ELR (cell line): ENCODE data around the gene GALNT18.

ENCODE experiments used
- DNase-seq: peaks from one replicate; pipeline ENCODE4 v3.0.0-alpha.2; 2015; ENCODE audit warnings: low read depth

The GALNT18 gene

DNA sequence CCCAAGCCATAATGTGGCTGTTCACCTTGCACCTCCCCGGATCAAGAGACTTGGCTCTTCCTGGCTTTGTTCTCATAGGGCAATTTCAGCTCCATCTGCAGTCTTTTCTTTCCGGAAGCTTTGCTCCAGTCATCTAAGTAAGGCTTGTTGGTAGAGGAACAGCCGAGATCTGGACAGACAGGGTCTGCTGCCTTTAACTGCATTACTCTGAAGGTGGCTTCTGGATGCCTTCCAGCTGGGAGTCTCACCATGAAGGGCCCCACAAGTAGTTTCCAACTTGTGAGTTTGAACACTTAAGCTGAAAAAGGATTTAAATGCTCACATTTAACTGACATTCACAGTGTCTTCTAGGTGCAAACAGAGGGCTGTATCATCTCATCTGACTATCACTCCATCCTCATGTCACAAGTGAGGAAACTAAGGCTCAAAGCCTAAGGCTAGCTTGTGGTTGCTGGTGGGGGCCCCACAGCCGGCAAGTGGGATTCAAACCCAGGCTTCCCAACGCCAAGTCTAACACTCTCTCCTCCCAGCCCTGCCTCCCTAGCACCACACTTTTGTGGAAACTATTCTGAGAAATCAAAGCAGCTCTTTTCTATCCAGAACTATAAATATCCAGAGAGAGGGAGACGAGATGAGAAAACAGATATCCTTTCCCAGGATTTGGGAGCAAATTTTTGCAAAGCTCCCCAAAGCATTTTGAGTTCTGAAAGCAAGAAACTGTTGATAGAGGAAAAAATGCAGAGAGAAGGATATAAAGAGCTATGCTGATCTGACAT is 58.4 kb downstream of the GALNT18 start:
- DNase-seq, result no peak

DNA sequence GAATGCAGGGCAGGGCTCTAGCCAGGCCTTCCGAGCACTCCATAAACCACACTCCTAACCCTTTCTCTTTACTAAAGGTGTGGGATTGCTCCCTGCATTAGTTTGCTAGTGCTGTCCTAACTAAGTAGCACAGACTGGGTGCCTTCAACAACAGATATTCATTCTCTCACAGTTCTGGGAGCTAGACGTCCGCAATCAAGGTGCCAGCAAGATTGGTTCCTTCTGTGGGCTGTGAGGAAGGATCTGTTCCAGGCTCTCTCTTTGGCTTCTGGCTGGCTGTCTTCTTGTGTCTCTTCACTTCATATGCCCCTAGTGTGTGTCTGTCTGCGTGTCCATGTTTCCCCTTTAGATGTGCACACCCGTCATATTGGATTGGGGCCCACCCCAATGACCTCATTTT is 59.8 kb downstream of the GALNT18 start:
- DNase-seq, result no peak

DNA sequence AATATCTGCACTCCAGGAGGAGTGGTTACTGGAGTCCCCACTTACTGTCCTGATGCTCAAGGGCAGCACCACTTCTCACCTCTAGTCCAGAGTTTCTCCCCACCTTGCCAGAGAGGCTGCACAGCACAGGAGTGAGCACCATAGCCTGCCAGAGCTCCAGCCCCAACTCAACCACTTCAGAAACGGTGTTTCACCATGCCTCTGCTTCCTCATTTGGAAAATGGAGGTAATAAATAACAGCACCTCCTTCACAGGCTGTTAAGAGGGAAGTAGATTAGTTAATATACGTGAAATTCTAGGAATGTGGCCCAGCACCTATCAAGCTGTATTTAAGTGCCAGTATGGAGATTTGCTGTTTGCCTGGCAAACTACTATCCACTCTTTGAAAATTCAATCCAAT is 63.0 kb downstream of the GALNT18 start:
- no peak for DNase-seq

DNA sequence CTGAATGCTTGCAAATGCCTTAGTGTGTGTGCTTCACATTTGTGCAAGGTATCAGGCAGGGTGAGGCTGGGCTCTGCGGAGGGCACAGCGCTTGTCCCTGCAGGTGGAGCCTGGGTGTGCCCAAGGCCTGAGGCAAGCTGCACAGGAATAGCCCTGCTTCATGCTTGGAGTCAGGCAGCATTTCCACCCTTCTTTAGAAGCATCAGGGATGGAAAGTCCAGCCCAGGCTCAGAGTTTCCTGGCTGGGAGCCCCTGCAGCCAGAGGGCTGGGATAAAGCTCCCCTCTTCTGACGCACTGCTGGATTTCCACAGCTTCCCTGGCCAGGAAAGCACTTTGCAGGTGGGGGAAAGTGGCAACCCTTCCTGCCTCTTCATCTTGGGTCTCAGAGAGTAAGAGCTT is 63.4 kb downstream of the GALNT18 start:
- DNase-seq, result no peak

DNA sequence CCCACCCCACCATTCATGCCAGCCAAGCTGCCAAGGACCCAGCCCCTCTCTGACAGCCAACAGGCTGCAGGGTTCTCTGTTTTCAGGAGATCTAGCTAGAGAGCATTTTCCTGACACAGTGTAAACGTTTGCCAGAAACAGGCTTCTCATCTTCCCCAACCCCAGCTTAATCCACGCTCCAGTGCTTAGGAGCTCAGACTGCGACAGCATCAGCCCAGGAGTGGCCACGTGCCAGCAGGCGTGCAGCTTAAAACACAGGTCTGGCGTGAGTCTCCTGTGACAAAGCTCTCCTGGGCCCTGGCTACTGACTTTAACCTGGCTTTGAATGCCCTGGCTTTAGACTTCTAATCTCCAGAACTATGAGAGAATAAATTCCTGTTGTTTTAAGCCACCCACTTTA is 66.6 kb downstream of the GALNT18 start:
- DNase-seq, result no peak

DNA sequence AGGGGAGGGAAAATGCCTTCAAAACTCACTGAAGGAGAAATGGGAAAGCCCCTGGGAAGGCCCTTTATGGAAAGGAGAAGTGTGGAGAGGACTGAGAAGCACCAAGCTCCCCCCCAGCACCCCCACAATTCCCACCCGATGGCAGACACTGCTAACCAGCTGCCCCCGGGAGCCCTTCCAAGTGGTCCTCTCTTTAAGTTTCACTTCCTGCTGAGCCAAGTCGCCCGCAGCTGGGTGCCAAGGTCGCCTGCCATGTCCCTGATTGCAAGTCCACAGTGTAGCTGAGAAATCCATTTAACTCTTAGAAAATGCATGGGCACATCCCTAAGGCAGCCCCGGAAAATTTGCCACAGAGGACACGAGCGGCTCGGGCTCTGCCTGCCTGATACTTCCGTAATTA is 68.2 kb downstream of the GALNT18 start:
- DNase-seq, result no peak

DNA sequence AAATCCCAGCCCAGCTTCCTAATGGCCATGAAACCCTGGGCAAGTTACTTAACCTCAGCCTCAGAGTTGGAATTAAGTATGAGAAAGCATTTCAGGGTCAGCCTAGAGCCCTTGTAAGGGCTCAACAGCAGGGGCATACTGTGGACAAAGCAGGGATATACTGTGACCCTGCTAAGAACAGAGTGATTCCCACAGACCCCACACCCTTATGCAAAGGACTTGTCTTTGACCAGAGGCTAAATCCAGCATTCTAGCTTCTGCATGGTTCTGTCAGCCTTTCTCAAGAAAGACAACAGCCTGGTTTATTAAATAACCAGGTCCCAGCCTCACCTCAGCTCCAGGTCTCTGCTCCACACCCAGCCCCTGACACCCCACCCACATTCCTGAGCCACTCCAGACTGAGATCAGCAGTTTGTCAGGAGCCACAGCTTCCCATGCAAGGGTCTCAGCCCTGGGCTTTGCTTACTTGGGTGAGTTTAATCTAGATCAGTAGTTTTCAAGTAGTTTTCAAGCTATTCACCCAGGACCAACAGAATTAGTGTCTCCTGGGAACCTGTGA is 69.2 kb downstream of the GALNT18 start:
- DNase-seq, result no peak

DNA sequence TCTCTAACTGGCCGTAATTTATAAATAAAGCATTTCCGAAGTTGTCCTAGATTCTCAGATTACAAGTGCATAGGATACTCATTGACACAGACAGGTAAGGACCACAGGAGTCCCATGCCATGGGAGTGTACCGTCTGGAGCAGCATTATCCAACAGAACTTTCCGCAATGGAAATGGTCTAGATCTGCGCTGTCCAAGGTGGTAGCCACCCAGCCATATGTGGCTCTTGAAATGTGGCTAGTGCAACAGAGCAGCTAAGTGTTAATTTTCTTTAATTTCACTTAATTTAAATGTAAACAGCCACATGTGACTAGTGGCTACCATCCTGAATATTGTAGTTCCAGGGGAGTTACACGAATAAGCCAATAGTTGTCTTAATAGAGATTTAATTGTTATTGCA is 71.3 kb downstream of the GALNT18 start:
- DNase-seq, result no peak

DNA sequence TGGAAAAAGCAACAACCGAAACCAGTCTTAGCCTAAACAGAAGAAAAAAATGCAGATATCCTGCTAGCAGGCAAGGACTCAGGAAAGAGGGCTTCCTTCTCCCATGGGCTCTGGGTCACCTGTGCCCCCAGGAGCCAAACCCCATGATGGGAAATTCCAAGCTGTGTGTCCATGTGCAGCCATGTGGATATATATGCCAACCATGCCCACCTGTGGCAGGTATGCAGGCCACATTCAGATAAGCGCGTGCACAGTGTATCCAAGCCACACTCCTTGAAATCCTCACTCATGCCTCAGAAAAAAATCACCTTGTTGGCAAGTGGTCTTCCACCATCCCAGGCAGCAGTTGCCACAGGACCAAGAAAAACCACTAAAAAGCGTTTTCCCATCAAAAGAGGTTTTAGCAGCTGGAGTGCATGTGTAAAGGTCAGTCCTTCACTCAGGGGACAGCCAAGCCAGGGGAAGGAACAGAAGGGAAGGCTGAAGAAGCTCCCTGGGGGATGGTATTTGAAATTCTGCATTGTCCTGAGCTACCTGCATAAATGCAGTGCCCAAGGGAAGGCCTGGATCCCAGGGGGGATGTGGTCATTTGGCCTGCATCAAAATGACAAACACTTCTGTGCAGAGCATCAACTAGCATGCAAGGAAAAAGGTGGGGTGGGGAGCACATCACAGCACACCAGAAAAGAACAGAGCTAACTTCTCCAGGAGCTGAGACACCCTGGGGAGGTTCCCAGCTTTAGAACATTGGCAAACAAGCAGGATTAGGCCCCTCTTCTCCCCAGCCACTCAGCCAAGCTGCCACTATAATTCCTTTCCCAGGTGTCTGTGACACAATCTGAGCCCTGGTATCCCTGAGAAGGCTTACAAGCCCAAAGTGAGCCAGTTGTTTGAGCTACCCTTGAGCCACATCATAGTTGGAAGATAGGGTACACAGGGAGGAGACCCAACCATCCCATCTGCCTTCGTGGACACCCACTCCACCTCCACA is 76.2 kb downstream of the GALNT18 start:
- no peak for DNase-seq

DNA sequence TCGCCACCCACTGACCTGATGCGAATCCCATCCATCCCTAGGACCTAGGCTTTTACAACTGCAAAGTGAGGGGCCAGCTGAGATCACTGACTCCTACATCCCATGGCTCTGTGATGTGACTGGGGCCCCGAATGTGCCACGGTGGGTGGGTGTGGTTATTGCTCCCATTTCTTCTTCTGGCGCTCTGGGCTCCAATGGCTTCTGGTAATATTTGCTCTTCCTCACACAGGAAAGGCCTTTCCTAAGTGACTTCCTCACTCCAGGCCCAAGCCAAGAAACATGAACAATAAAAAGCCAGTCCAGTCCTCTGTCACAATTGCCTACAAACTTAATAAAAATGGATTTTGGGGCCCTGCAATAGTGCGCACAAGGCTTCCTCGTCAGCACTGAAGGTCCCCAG is 78.1 kb downstream of the GALNT18 start:
- no peak for DNase-seq

DNA sequence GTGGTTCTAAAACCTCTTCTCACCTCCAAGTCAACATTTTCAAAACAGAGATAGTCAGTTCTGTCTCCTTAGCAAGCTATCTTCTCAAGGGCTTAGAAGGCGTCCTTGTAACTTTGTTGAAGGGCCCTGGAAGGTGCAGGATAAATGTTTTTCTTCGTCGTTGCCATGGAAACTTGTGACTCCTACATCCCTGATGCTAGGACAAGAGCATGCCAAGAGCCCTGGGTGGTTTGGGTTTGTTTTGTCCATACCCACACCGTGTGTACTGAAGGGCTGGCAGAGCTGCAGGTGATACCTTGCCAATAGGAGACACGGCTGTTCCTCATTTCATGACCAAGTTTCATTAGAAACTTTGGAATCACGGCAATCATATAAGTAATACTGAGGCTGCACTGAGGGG is 81.6 kb downstream of the GALNT18 start:
- no peak for DNase-seq

DNA sequence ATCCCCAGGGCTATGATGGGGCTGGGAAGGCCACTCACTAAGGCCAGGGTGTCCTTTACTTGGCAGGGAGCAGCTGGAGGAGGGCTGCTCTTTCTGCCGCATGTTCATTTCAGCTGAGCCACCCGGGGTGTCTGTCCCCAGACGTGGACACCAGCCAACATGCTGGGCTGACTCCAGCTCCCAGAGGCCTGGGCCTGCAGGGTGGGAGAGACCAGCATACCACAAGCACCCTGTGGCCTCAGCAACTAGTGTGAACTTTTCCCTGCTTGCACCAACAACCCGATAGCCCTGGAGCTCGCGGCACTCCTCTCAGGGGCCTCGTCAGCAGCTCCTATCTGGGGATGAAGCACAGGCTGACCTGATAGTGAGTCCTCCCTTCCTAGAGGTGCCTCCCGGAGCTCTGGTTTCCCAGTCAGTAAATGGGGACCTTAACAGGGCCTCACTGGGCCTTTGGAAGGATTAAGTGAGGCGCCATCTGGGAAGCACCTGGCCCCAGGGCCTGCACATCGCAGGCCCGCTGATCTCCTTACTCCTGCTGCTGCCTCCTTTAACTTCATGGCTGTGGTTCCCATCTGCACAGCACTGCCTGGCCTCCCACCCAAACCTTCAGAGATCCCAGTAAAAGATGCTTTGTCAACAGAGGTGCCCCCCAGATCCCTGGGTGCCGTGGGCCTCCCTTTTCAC is 83.4 kb downstream of the GALNT18 start:
- DNase-seq, result no peak

DNA sequence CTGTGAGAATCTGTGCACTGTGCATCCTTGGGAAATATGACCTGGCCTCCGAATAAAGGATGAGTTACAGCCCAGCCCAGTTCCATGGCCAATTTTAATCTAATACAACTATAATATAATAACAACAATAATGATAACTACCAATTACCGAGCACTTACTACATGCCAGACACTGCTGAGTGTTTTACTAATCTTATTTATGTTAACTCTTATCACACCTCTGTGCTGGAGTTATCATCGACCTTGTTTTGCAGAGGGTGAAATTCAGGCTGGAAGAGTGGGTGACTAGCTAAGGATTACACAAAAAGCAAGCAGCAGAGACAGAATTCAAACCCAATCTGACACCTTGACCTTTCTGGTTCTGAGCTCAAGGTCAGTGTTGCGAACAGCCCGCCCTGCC is 83.9 kb downstream of the GALNT18 start:
- DNase-seq, result no peak

DNA sequence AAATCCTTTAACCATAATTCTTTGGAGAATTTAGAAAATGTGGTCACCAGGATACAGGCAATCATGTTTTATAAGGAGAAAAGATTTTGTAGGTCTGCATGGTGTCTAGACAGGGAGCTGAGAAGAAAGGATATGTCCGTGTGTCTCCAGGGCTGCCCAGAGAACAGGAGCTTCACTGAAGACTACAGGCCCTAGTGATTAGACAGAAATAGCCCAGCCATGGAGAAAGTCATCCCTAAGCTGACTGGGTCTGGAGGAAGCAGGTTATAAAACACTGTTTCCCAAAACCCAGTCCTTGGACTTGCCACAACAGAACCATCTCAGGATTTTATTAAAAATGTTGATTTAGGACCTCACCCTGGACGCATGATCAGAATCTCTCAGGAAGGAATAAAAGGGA is 84.4 kb downstream of the GALNT18 start:
- no peak for DNase-seq

DNA sequence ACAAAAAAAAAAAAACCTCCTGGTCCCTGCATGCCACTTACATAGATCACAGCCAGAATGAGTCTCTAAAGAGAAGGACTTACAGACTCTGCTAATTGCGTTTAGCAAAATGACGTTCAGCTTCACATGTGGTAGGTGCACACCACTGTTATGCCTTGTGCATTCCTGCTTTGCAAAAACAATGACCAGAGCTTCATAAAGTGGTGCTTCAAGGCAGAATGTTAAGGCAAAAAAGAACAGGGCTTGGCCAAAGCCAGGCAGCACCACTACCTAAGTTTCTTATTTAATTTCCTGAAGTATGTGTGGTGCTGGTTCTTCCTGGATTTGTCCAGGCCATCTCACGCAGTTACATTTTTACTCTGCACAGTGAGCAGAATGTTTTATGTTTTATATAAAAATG is 85.2 kb downstream of the GALNT18 start:
- no peak for DNase-seq

DNA sequence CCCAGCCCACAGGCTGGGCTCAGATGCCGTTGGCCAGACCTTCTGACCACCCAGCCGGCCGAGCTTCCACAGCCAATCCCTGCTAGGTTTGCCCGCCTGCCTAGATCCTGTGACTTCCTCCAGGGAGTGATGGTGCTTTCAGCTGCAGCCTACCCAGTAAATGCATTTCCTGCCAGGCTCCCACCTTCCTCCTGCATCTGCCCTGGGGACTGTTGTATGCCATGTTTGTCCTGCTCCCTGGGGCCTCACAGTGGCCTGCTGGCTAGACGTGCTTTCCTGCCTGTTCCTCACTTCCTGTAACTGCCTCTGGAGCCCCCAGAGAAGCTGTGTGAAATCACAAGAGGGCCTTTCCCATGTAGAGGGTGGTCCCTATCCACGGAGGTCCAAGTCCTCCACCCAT is 86.2 kb downstream of the GALNT18 start:
- DNase-seq, result no peak

DNA sequence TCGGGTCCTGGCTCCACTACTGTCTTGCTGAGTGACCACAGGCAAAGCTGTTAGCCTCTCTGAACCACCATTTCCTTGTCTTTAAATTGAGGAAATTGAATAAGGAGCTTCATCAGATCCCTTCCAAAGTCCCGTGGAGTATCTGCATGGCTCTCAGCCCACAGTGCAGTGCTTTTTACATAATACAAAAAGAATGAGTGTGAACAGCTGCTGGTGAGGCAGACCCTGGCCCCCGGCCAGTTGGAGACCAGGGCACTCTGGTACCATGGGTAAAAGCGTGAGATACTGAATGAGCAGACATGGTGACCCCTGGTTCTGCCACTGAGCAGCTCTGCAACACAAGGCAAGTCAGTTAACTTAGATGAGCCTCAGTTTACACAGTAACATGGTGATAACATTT is 86.8 kb downstream of the GALNT18 start:
- DNase-seq, result no peak

DNA sequence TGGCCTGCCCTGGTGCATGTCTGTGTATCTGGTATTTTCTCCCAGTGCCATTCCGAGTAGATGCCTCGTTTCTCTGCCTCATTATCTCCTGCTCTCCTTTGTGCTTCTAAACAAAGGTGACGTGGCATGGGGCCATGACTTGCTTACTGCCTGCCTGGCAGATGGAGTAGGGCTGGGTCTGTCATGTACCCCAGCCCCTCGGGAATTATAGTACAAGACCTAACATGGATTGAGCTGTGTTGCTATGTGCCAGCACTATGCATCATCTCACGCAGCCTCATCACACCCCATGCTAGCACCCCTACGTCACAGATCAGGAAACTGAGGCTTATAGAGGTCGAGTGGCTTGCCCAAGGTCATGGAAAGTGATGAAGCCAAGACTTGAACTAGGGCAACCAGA is 88.1 kb downstream of the GALNT18 start:
- DNase-seq, result no peak

DNA sequence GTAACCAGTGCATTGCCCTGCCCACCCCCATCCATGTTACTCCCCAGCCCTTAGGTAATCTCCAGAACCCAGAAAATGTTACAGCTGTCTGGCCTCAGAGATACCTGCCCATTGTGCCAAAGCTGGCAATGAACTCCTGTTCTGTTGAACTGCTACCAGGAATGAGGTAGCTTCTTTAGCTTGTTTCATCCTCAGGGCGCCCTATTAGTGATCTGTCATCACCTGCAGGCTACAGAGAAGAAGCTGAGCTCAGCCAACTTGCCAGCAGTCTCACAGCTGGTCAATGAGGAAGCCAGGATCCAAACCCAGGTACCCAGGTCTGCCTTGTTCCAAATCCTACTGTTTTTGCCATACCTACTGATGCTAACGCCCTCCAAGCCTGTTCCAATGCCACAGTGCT is 88.7 kb downstream of the GALNT18 start:
- no peak for DNase-seq

DNA sequence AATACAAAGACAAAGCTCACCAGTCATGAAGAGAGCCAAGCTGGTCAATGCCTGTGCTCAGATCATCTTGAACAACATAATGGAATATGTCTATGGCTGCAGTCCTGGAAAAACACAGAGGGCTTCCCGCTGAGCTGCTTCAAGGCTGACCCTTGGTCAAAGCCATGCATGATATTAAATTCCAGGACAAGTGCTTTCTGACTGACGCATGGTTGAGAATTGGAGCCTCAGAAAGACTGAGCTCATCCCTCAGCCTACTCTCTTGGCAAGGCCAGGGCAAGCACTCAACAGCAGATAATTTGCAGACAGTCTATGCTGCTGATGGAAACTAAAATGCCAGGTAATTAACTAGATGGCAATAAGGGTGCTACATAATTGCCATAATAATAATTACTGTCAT is 89.2 kb downstream of the GALNT18 start:
- no peak for DNase-seq

DNA sequence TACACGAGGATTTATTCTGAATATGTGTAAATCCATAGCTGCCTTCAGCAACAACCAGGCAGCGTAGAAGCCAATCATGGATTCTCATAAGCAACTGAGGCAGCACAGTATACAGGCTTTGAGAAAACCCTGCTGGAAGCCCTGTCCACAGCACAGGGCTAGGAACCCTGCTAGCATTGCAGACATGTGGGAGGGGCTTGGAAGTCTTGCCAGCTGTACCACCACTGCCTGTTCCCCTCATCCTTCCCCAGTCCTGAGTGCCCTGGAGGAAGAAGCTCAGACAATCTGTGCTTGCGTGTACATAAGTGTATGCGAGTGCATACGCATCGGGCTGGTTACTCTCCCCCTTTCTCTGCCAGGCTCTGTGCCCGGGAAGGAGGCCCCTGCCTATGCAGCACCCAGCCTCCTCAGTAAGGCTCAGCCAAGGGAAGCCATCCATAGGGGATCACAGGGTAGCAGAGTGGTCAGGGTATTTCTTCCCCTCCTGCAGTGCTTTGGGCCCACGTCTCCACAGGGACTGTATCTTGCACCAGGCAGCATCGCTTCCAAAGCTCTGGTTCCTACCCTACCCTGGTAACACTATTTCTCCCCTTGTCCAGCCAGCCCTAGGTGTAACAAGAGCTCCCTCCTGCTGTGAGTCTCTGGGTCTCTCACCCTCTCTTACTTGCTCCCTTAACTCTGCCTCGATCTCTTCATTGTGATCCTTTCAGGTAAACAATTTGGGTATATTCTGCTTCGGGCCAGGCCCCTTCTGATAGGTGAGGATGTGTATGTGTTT is 90.5 kb downstream of the GALNT18 start:
- DNase-seq, result no peak

DNA sequence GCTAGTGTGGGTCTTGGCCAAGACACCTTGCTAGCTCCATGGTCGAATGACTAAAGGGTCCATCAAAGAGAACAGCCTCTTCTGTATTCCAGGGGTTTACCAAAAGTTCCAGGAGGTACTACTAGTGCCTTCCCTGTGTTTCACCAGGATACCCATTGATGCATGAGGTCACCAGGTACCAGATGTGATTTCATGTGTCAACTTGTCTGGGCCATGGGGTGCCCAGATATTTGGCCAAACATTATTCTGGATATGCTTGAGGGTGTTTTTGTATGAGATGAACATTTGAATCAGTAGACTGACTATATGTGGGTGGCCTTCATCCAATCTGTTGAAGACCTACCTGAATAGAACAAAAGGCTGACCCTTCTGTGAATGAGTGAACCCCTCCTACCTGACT is 92.8 kb downstream of the GALNT18 start:
- DNase-seq, result no peak
